ENCODE results near the gene GLYATL1. TPM values are rescaled to one million over a fixed set of nuclear protein-coding genes. Genes with fewer than 3 reads are reported as not detected.

GLYATL1 gene
- total RNA-seq, 1 experiment from 2014 or later: 1.1 TPM

DNA sequence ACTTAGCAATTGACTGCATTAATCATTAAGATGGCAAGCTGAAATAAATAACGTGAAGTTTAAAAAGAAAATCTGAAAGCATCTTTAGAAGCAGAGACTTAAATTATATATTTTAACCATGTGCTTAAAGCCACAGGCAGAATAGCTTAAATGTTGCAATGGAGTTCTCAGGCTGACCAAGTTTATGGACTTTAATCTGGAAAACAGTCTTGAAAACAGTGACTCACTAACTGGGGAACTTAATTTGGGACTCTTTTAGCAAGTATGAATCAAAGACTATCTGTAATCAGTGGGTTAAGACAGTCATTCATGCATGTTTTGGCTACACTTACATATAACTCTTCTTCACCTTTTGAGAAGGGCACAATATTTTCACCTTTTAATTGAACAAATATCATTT, 12.6 kb upstream of the GLYATL1 start:
- DNase-seq (ENCODE audit: low read depth): no peak

DNA sequence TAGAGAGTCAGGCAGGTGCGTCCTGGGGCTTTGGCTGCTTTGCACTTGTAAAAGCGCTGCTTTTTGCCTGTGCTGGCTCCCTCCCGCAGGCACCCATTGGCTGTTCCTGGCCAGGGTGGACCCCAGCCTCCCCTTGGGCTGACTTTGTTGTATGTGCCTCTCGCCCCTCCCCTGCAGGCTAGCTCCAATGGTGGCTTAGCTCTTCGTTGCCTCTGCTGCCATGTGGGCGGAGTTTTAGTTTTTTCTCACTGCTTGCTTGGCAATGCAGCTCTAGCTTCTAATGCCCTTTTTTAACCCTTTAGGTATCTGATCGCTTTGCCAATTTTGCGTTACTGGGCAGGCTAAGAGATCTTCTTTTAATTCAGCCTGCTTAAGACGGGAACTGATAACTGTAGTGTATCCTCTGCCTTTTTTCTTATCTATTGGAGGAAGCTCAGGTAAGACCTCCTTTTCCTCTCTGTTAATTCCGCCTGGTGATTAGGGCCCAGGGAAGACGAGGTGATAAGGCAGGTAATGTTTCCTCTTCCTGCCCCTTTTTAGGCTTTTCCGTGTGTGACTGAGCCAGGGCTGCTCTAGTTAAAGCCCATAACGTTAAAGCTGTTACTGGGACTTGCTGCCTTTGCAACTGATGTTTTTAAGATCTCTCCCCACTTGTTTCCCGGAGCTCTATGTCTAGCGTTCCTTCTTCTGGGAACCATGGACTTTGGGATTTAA, 11.7 kb upstream of the GLYATL1 start:
- peak; percentile 10 for DNase-seq (ENCODE audit: low read depth)

DNA sequence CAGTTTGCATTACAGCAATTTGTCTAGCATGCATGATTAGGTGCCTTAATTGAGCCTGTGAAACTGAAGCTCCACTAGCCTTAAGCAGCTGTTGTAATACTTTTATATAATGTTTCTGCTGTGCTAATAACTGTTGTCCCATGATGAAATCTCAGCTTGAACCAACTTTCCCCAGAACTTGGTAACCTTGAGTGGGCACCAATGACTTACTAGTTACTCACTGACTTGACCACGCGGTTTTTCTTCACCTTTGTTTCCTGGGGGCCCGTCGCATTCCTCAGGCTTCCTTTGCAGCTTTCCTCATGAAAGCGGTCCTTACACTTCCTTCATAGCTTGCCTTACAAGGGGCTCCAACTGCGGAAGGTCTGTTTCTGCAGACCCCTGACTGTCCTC, 11.2 kb upstream of the GLYATL1 start:
- no peak for DNase-seq (ENCODE audit: low read depth)

DNA sequence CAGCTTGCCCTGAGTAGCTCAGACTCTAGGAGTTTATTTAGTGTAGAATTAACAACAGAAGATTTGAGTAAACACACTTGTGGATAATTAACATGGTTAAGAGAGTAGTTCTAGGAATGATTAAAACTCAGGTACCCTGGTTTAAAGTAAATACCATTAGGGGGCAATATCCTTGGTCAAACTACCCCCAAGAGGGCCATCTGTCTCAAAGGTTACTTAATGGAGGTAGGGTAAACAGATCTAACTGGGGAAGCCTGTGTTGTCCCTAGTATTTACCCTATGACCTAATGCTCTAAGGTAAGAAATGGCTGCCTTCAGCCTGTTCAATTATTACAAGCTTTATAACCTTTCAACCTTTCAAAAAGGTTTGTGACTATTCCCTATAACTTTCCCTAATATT, 10.6 kb upstream of the GLYATL1 start:
- no peak for DNase-seq (ENCODE audit: low read depth)

DNA sequence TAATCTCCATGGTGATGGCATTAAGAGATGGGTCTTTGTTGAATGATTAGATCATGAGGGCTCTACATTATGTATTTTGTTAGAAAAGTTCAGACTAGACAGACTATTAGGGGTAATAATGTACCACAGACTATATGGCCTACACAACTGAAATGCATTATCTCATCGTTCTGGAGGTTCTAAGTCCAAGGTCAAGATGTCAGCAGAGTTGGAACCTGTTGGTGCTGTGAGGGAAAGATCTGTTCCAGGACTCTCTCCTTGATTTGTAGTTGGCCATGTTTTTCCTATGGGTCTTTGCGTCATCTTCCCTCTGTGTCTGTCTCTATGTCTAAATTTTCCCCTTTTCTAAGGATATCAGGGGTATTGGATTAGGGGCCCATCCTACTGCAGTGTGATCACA, 8.4 kb upstream of the GLYATL1 start:
- DNase-seq (ENCODE audit: low read depth): no peak

DNA sequence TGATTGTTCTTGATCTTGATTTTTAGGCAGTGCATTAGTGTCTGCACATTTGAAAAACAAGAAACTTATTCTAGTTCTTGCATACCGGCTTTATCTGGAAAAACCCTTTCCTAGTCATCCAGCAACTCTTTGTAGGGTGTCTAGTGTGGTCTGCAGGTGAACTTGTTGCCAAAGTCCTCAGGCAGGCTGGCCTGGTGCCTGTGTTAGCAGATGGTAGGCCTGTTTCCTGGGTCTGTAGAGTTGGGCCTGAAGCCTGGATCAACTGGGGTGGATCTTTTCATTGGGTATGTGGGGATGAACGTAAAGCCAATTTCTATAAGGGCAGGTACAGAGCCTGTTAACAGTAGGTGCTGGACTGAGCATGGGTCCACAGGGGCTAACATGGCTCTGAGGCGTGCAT, 5.6 kb upstream of the GLYATL1 start:
- DNase-seq (ENCODE audit: low read depth): no peak

DNA sequence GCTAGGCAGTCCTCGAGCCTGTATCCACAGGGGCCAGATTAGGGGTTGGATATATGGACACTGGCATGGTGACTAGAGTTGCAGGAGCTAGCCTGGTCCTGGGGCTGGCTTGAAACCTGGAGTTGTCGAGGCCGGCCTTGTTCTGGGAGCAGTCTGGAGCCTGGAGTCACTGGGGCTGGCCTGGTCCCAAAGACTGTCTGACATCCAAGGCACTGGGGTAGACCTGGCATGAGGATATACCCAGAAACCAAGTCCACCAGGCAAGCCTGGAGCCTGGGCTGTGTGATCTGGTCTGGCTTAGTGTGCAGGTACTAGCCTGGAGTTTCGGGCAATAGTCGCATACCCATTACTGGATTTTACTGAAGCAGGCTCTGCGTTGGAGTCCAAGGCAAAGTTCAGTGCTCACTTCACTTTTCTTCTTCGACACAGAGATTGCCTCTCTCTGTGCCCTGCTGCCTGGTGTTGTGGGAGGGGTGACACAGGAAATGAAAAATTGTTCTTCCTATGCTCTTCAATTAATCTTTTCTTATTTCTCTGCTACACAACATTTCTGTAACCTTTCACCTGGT, 4.3 kb upstream of the GLYATL1 start:
- no peak for DNase-seq (ENCODE audit: low read depth)

DNA sequence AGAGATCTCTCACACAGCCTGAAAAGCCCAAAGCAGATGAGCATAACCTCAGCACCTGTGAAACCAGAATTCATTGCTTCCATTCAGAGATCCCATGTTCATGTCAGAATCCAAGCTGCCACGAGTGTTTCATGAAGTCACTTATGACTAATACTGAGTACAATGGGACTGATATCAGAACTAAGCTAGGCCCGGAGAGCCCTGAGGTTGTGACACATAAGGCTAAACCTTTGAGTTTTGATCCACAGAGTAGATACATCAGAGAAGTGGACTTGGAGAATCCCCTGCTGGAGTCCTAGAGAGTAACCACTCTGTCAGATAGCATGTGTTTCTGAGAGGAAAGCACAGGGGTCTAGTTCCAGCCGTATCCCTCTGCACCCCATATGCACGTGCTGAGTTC, 890 bp upstream of the GLYATL1 start:
- DNase-seq (ENCODE audit: low read depth): no peak

DNA sequence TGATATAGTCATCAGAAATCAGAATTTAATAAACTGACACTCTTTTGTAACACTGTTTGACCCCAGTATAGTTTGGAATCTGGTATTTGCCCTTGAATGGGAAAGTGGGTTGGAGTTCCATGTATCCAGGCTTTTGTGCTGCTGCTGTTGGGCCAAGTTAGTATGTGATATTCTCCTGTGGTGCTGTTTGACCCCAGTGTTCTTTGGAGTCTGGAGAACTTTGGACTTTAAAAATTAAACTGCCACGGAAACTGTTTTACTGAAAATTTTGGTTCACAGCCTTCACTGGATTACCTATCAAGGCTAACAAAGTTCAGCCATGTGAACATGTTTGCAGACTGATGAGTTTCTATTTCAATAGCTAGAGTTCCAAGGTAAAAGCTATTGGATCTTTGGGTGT, 740 bp downstream of the GLYATL1 start:
- no peak for DNase-seq (ENCODE audit: low read depth)

DNA sequence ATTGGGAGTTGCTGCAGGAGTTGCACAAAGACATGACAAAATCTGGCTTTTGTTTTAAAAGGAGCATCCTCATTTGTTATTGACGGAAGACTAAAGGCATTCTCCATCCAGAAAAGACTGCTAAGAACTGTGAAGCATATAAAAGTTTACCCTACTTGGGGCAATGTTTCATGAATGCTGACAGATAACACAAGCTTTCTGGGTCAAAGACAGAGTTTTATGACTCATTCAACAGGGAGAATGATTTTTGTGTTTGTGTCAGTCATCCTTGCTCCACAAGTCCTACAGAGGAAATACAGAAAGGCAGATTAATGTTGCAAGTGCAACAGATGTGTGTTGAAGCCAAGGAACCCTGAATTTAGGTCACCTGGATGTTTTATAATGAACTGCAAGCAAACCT, 2.5 kb downstream of the GLYATL1 start:
- DNase-seq (ENCODE audit: low read depth): no peak

DNA sequence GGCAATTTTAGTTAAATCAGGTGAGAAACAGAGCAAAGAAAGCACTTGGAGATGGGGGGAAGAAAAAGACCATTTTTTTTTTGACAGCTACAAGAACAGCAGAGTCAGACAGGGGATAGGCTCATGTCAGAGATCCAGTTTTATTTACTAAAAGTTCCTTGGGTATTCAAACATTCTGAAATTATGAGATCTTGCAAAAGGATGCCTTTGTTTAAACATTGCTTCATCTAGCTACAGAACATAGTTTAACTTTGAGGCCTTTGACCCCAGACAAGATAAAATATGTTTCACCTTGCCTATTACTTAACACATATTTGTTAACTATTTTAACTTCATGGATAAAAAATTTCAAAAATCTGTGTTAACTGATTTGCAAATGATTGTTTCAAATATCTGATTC, 6.4 kb downstream of the GLYATL1 start:
- DNase-seq (ENCODE audit: low read depth): no peak

DNA sequence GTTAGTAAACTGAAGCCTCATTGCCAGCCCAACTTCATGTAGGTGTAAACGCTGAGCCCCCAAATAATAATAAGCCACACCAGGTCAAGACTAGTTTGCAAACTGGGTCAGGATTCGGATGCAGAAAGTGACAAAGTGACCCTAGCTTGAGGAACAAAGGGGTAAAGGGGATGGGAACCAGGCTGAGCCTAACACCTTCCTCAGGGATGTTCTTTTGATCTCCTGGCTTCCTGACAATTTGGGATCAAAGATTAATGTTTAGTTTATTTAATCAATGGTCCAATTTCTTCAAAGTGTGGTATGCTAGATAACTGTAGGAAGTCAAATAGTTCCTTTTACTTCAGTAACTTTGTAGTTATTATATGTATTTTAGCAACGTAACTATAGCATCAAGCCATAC, 9.9 kb downstream of the GLYATL1 start:
- DNase-seq (ENCODE audit: low read depth): no peak

DNA sequence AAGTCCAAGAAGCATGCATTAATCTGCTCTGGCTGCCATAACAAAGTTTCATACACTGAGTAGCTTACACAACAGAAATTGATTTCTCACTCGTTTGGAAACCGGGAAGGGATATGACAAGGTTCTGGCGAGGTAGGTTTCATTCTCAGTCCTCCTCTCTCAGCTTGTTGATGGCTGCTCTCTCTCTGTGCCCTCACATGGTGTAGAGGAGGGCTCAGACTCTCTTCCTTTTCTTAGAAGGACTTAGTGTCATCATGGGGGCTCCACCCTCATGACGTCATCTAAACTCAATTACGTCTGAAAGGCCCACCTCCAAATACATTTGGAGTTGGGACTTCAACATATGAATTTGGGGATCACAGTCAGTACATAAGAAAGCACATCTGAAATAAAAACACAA, 18.6 kb downstream of the GLYATL1 start:
- no peak for DNase-seq (ENCODE audit: low read depth)

DNA sequence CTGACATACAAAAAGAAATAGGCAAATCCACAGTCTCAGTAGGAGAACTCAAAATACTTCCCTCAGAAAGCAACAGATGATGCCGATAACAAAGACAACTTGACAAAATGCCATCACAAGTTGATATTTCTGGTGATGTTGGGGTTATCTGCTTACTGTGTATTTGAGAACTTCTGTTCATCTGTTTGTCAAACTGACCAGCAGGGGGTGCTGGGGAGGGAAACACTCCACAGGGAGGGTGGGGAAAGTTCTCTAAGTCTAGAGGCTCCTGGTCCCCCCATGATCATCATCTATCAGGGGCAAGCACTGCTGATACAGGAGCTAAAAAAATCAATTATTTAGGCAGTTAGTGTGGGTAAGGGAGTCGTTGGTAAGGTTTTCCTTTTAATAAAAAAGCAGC, 19.2 kb downstream of the GLYATL1 start:
- peak; percentile 37 for DNase-seq (ENCODE audit: low read depth)

DNA sequence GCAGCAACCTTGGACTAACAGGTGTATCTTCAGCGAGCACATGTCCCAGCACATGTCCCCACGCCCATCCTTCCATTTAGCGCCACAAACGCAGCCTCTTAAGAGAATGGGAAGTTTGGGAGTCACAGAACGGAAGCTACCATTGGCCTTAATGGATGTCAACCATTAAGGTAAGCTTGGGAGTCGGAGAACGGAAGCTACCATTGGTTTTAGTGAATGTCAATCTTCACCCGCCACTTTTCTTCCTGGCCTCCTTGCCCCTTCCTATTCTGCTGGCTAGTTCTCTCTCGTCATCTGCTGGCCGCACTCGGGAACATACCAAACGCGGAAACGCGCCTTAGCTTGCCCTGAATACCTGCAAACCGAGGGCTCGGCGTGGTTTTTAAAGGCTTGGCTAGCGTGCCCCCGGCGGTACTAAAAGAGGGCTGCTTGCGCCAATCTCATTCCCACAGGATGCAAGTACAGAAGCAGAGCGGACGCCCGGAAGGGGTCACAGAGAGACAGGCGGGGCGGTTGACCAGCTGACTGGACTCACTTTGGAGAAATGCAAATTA, 24.3 kb downstream of the GLYATL1 start:
- DNase-seq (ENCODE audit: low read depth): peak; percentile 61

DNA sequence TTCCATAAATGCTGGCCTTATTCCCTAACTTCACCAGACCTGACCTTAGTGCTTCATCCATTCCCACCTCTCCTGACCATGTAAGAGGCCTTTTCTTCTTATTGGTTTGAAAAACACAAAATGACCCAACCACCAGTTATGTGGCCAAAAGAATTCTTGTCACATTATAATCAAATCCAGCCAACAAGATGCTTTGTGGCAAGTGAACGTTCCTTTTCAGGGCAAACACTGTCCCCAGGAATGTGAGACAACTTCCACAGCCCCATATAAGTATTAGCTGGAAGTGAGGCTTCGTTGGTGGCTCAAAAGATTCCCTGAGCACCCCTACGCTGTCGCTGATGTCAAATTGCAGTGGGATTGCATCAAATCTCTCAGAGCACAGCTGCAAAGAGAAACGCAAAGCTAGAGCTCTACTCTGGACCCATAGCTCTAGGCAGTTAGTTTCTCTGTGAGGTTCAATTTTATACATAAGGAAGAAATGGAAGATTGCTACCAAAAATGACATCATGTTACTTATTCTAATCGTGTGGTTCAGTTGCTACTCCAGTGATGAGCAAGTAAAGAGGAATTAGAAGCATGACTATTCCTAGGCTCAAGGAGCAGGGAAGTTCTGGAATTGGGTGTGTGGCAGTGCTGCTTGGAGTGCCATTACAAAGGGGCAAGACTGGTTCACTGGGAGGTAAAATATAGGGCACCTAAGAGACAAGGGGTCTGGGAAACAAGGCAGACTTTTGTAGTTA, 26.1 kb downstream of the GLYATL1 start:
- DNase-seq (ENCODE audit: low read depth): peak; percentile 6

DNA sequence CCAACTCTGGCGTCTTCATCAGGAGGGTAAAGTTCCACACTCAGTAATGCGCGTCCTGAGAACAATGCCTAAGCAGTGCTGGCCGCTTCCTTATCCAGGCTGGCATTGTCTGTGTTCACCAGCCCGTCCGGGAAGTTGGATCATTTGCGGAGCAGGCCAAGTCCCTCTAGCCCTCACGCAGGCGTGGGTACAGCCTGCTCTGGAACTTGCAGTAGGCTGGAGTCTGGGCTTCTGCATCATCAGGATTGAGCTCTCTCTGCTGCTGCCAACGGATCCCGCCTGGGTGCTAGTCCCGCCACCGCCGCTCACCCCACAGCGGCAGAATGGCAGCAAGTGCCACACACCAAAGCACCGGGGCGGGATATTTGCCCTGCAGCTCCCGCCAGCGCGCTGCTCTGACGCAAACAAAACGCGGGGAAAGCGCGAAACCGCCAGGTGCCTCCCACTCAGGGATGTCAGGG, 29.0 kb downstream of the GLYATL1 start:
- DNase-seq (ENCODE audit: low read depth): peak; percentile 11

DNA sequence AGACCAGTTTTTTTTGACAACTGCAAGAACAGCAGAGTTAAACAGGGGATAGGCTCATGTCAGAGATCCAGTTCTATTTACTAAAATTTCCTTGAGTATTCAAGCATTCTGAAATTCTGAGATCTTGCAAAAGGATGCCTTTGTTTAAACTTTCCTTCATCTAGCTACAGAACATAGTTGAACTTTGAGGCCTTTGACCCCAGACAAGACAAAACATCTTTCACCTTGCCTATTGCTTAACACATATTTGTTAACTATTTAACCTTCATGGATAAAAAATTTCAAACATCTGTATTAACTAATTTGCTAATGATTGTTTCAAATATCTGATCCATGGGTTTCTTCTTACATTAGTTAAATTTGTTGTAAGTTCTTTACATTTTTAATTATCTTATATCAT, 38.2 kb downstream of the GLYATL1 start:
- DNase-seq (ENCODE audit: low read depth): no peak

DNA sequence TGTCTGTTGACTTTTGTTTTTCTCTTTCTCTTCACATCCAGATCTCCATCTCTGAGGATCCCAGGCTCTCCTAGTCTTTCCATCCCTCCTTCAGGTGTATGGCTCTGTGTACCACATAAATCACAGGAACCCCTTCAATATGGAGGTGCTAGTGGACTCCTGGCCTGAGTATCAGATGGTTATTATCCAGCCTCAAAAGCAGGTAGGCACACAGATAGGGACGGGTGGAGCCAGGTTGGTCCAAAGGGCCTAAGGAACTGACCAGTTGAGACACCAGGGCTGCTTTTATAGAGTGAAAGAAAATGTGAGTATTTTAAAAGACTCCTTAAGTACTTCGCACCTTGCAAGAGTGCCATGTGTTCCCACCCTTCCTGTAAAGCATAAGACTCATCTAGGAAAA, 39.9 kb downstream of the GLYATL1 start:
- no peak for DNase-seq (ENCODE audit: low read depth)

DNA sequence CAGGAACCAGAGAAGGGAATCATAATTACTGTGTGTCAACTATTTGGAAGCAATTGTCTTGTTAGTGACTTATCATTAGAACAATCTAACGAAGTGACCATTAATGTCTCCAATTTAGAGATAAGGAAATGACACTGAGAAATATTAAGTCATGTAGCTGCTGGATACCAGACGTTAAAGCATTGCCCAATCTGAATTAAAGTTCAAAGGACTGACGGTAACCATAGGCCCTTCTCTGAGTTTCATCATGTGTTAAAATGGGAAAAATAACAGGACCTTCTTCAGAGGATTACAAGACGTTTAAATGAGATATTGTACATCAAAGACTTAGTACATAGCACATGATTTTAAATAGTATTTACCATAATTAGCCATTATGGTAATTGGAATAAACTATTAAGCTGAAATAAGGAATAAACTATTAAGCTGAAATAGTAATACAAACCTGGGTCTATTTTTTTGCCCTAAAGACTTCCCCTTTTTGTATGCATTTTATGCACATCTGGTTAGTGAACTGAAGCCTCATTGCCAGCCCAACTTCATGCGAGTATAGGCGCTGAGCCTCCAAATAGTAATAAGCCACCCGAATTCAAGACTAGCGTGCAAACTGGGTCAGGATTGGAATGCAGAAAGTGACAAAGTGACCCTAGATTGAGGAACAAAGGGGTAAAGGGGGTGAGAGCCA, 41.0 kb downstream of the GLYATL1 start:
- DNase-seq (ENCODE audit: low read depth): no peak

DNA sequence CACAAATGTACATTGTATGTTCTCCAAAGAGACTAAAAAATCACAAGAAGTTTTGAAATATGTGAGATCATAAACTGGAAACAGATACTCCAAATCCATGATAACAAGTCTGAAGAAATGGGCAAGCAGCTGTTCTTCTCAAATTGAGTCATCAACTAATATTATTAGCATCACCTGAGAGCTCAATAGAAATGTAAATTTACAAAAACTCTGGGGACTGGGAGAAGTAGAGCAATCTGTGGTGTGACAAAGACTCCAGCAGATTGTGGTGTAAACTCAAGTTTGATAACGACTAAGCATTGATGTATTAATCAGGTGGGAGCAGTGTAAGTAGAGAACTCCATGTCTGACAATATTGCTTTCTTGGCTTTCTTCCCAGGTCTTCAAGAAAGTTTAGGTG, 53.2 kb downstream of the GLYATL1 start:
- no peak for DNase-seq (ENCODE audit: low read depth)

DNA sequence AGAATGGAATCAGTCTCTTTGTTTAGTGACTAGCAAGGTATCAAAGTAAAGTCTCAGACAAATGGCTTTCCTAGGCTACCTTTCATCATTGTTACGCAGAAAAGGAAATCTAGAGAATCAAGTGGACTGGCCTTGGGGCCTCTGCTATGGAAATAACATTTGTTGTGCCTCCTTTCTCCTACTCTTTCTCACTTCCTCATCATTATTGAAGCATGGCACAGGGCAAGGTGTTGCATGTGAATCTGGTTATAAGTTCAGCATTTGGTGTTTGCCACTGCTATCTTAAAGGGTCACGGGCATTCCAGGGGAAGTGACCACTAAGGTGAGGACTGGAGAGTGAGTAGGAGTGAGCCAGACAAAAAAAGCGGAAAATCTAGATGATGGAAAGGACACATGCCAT, 54.9 kb downstream of the GLYATL1 start:
- no peak for DNase-seq (ENCODE audit: low read depth)

Measured in Daoy (cell line).